Neural cell (in vitro differentiated cells): ENCODE data around the gene DGKI. TPM values are rescaled to one million over a fixed set of nuclear protein-coding genes. Genes with fewer than 3 reads are reported as not detected.

Source experiments
- H2AFZ ChIP-seq: fragments of 200-600, 300-800 bp; sonication (generic), shearing (Covaris generic); 2 replicates; pipeline ENCODE4 v1.6.0; 2014; ENCODE audit warnings: low read depth, mild to moderate bottlenecking, antibody characterized with exemption, low read length, moderate library complexity
- H3F3A ChIP-seq: fragments of 200-600 bp; shearing (Covaris generic); 2 replicates; pipeline ENCODE4 v1.6.1; 2016; ENCODE audit warnings: mild to moderate bottlenecking, moderate library complexity, mixed read lengths, antibody characterized with exemption, low read length; ENCODE audit not compliant: insufficient read depth, poor library complexity, severe bottlenecking
- H3K27ac ChIP-seq: fragments of 200-600, 300-800 bp; sonication (generic), shearing (Covaris generic); 2 replicates; pipeline ENCODE4 v1.5.1; 2014; ENCODE audit warnings: mild to moderate bottlenecking, low read length, moderate library complexity
- H3K27me3 ChIP-seq: fragments of 300-800, 200-600 bp; sonication (generic), shearing (Covaris generic); 2 replicates; pipeline ENCODE4 v1.6.0; 2014; ENCODE audit warnings: mild to moderate bottlenecking, low read depth, low read length, moderate library complexity; ENCODE audit not compliant: insufficient read depth
- H3K36me3 ChIP-seq: fragments of 300-800, 200-600 bp; sonication (generic), shearing (Covaris generic); 2 replicates; pipeline ENCODE4 v1.5.1; 2014; ENCODE audit warnings: mild to moderate bottlenecking, antibody characterized with exemption, low read length, moderate library complexity; ENCODE audit not compliant: insufficient read depth
- H3K4me2 ChIP-seq: fragments of 300-800, 200-600 bp; sonication (generic), shearing (Covaris generic); 2 replicates; pipeline ENCODE4 v1.6.0; 2014; ENCODE audit warnings: mild to moderate bottlenecking, low read length
- H3K4me3 ChIP-seq: fragments of 300-800, 200-600 bp; sonication (generic), shearing (Covaris generic); 2 replicates; pipeline ENCODE4 v1.5.1; 2014; ENCODE audit warnings: mild to moderate bottlenecking, low read length, moderate library complexity
- H3K79me2 ChIP-seq: fragments of 200-600 bp; shearing (Covaris generic); replicated peaks from 2 replicates; pipeline ENCODE4 v1.6.0; 2014; ENCODE audit warnings: mild to moderate bottlenecking, low read length, moderate library complexity; ENCODE audit not compliant: insufficient read depth
- H3K9ac ChIP-seq: fragments of 300-800, 200-600 bp; sonication (generic), shearing (Covaris generic); 2 replicates; pipeline ENCODE4 v1.6.1; 2016; ENCODE audit warnings: mild to moderate bottlenecking, low read length, mixed read lengths
- H3K9me2 ChIP-seq: fragments of 200-600 bp; shearing (Covaris generic); 2 replicates; pipeline ENCODE4 v1.6.1; 2016; ENCODE audit warnings: mild to moderate bottlenecking, low read length, mixed read lengths; ENCODE audit not compliant: insufficient read depth
- H3K9me3 ChIP-seq: fragments of 200-600, 300-800 bp; sonication (generic), shearing (Covaris generic); 2 replicates; pipeline ENCODE4 v1.6.1; 2016; ENCODE audit warnings: mild to moderate bottlenecking, mixed run types, low read length, moderate library complexity, mixed read lengths
- H4K20me1 ChIP-seq: fragments of 200-600 bp; shearing (Covaris generic); 2 replicates; pipeline ENCODE4 v1.6.1; 2016; ENCODE audit warnings: mild to moderate bottlenecking, mixed run types; ENCODE audit not compliant: insufficient read depth
- EP300 ChIP-seq: fragments of 450-650 bp; conservative IDR thresholded peaks from 2 replicates; pipeline ENCODE4 v1.6.1; 2014; ENCODE audit warnings: antibody characterized with exemption, mild to moderate bottlenecking, moderate library complexity; ENCODE audit not compliant: poor library complexity, severe bottlenecking
- EZH2 ChIP-seq: fragments of 200-600, 300-800 bp; shearing (Covaris generic), sonication (generic); IDR thresholded peaks from 2 replicates; pipeline ENCODE4 v1.6.1; 2014; ENCODE audit warnings: antibody characterized with exemption, low read length, borderline replicate concordance, mild to moderate bottlenecking; ENCODE audit not compliant: insufficient read depth, poor library complexity, severe bottlenecking
- MXI1 ChIP-seq: fragments of 450-650 bp; conservative IDR thresholded peaks from 2 replicates; pipeline ENCODE4 v1.6.1; 2014; ENCODE audit warnings: antibody characterized with exemption, mild to moderate bottlenecking; ENCODE audit not compliant: poor library complexity, severe bottlenecking
- POLR2AphosphoS5 ChIP-seq: IDR thresholded peaks from 2 replicates; pipeline ENCODE4 v1.6.1; 2012
- RAD21 ChIP-seq: fragments of 450-650 bp; conservative IDR thresholded peaks from 2 replicates; pipeline ENCODE4 v1.6.1; 2014; ENCODE audit warnings: antibody characterized with exemption, mild to moderate bottlenecking, moderate library complexity
- SMC3 ChIP-seq: fragments of 450-650 bp; conservative IDR thresholded peaks from 2 replicates; pipeline ENCODE4 v1.6.1; 2014; ENCODE audit warnings: antibody characterized with exemption, mild to moderate bottlenecking, moderate library complexity; ENCODE audit not compliant: poor library complexity
- TAF1 ChIP-seq: IDR thresholded peaks from 2 replicates; pipeline ENCODE4 v1.6.1; 2012; ENCODE audit warnings: low read depth
- polyA plus RNA-seq: library from polyadenylated mRNA; depleted of rRNA; stranded (reverse); fragments of >200 nt; gene quantifications from 2 replicates; pipeline ENCODE4 v1.2.3, GENCODE V29; 2014
- TF ChIP-seq, protein P1 (sequence below): IDR thresholded peaks from 2 replicates; pipeline ENCODE4 v1.6.1; 2012; ENCODE audit warnings: borderline replicate concordance
- TF ChIP-seq, protein P2 (sequence below): fragments of 450-650 bp; IDR thresholded peaks from 2 replicates; pipeline ENCODE4 v1.5.1; 2014; ENCODE audit warnings: antibody characterized with exemption, mild to moderate bottlenecking, moderate library complexity; ENCODE audit not compliant: poor library complexity, severe bottlenecking

Gene DGKI
- polyA plus RNA-seq, 1 donor from 2014 or later: 15.8 TPM

DNA sequence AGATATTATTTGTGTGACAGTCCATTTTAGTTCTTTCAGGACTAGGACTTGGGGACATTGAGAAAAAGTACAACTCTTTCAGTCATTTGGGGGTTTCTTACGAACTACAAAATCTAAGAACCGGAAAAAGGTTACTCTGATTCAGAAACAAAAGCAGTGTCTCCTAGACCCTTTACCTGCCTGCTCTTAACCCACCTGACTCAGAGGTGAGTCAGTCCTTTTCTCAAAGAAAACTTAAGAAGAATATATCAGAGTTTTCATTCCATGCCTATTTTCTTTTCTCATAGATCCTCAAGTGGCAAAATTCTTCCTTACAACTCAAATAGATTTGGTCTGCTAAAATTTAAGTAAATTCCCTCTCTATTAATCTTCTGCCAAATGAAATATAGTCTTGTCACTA is 388.4 kb downstream of the DGKI start:
- no peak overlapping the region for H3K4me2 ChIP-seq
- H4K20me1 ChIP-seq: no peaks in the 10 kb centered on the region
- H3K9me3 ChIP-seq: no peaks in the 10 kb centered on the region
- no peaks in the 10 kb centered on the region for H3K9me2 ChIP-seq
- no peaks in the 10 kb centered on the region for H3K27me3 ChIP-seq
- no peaks in the 10 kb centered on the region for H3F3A ChIP-seq
- no peaks in the 10 kb centered on the region for H3K79me2 ChIP-seq
- no peak for TF ChIP-seq MXI1
- TF ChIP-seq POLR2AphosphoS5: no peak
- TF ChIP-seq RAD21: no peak
- no peak for TF ChIP-seq EZH2
- no peak for TF ChIP-seq TAF1
- TF ChIP-seq, protein P1, sequence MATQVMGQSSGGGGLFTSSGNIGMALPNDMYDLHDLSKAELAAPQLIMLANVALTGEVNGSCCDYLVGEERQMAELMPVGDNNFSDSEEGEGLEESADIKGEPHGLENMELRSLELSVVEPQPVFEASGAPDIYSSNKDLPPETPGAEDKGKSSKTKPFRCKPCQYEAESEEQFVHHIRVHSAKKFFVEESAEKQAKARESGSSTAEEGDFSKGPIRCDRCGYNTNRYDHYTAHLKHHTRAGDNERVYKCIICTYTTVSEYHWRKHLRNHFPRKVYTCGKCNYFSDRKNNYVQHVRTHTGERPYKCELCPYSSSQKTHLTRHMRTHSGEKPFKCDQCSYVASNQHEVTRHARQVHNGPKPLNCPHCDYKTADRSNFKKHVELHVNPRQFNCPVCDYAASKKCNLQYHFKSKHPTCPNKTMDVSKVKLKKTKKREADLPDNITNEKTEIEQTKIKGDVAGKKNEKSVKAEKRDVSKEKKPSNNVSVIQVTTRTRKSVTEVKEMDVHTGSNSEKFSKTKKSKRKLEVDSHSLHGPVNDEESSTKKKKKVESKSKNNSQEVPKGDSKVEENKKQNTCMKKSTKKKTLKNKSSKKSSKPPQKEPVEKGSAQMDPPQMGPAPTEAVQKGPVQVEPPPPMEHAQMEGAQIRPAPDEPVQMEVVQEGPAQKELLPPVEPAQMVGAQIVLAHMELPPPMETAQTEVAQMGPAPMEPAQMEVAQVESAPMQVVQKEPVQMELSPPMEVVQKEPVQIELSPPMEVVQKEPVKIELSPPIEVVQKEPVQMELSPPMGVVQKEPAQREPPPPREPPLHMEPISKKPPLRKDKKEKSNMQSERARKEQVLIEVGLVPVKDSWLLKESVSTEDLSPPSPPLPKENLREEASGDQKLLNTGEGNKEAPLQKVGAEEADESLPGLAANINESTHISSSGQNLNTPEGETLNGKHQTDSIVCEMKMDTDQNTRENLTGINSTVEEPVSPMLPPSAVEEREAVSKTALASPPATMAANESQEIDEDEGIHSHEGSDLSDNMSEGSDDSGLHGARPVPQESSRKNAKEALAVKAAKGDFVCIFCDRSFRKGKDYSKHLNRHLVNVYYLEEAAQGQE: no peak
- H2AFZ ChIP-seq: no peak overlapping the region
- H3K27ac ChIP-seq: no peak overlapping the region
- H3K36me3 ChIP-seq: peaks cover 6% of the 10 kb centered on the region
- no peak overlapping the region for H3K4me3 ChIP-seq
- H3K9ac ChIP-seq: no peak overlapping the region

DNA sequence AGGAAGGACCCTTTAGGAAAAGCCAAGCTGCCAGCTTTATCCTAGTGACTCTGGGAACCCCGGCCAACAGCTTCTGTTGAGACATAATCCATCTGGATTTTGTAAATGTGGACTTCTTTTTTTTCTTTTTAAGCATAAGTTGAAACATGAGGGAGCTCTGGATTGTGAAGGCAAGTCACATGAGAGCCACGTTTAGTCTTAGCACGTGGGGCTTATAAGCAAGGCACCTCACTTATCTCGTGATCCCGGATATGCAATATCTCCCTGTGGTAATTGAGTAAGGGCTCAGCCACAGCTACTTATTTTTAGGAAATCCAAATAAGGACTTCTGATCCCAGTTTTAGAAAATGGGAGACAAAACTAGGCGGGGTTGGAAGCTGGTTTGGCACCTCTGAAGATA is 392.0 kb downstream of the DGKI start:
- H3K4me3 ChIP-seq: no peak overlapping the region
- H3K4me2 ChIP-seq: no peak overlapping the region
- no peak overlapping the region for H3K27ac ChIP-seq
- no peaks in the 10 kb centered on the region for H3K9me2 ChIP-seq
- H3K27me3 ChIP-seq: no peaks in the 10 kb centered on the region
- no peaks in the 10 kb centered on the region for H3K36me3 ChIP-seq
- H3F3A ChIP-seq: no peaks in the 10 kb centered on the region
- H4K20me1 ChIP-seq: no peaks in the 10 kb centered on the region
- TF ChIP-seq POLR2AphosphoS5: no peak
- no peak for TF ChIP-seq EZH2
- no peak for TF ChIP-seq SMC3
- TF ChIP-seq, protein P1: no peak
- TF ChIP-seq TAF1: no peak
- no peak for TF ChIP-seq MXI1
- no peak for TF ChIP-seq EP300
- TF ChIP-seq, protein P2, sequence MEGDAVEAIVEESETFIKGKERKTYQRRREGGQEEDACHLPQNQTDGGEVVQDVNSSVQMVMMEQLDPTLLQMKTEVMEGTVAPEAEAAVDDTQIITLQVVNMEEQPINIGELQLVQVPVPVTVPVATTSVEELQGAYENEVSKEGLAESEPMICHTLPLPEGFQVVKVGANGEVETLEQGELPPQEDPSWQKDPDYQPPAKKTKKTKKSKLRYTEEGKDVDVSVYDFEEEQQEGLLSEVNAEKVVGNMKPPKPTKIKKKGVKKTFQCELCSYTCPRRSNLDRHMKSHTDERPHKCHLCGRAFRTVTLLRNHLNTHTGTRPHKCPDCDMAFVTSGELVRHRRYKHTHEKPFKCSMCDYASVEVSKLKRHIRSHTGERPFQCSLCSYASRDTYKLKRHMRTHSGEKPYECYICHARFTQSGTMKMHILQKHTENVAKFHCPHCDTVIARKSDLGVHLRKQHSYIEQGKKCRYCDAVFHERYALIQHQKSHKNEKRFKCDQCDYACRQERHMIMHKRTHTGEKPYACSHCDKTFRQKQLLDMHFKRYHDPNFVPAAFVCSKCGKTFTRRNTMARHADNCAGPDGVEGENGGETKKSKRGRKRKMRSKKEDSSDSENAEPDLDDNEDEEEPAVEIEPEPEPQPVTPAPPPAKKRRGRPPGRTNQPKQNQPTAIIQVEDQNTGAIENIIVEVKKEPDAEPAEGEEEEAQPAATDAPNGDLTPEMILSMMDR: no peak
- H3K9me3 ChIP-seq: no peaks in the 10 kb centered on the region
- H3K79me2 ChIP-seq: no peaks in the 10 kb centered on the region
- no peak overlapping the region for H2AFZ ChIP-seq
- no peak overlapping the region for H3K9ac ChIP-seq
